ENCODE results near the gene HIVEP1. TPM values are rescaled to one million over a fixed set of nuclear protein-coding genes. Genes with fewer than 3 reads are reported as not detected.

Gene HIVEP1
- total RNA-seq, 6 experiments from 2014 or later = 13.2 to 23.3 (median 17.8) TPM

- ATAC-seq (peak; percentile 92 to 97 (median 92)), DNase-seq (peak; percentile 67 to 82 (median 74))
- Histone ChIP-seq H3K4me3 (no peak overlapping the region), H3K27ac (peak overlapping the region in 2 of 3 donors; percentile 7 to 10), H3K36me3 (no peaks in the 10 kb centered on the region), H3K4me1 (peaks cover 0 to 7% (median 0%) of the 10 kb centered on the region in 4 donors), H3K9me3 (no peaks in the 10 kb centered on the region), H3K27me3 (no peaks in the 10 kb centered on the region)
- TF ChIP-seq, protein P1, sequence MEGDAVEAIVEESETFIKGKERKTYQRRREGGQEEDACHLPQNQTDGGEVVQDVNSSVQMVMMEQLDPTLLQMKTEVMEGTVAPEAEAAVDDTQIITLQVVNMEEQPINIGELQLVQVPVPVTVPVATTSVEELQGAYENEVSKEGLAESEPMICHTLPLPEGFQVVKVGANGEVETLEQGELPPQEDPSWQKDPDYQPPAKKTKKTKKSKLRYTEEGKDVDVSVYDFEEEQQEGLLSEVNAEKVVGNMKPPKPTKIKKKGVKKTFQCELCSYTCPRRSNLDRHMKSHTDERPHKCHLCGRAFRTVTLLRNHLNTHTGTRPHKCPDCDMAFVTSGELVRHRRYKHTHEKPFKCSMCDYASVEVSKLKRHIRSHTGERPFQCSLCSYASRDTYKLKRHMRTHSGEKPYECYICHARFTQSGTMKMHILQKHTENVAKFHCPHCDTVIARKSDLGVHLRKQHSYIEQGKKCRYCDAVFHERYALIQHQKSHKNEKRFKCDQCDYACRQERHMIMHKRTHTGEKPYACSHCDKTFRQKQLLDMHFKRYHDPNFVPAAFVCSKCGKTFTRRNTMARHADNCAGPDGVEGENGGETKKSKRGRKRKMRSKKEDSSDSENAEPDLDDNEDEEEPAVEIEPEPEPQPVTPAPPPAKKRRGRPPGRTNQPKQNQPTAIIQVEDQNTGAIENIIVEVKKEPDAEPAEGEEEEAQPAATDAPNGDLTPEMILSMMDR (IDR thresholded peaks at IDR 0.05) = no peak
- no peak for TF ChIP-seq POLR2A (IDR thresholded peaks at IDR 0.05)
- 42% methylated on average over 5 of the region's 5 CpGs for WGBS (ENCODE audit: insufficient coverage, low coverage, low lambda C conversion rate, missing lambda C conversion rate)
- intact Hi-C loops (cut with DNase I) = no loop called here
These were observed 46.3 kb downstream of the HIVEP1 start for GRCh38 chr6:12058172-12058961.

DNA sequence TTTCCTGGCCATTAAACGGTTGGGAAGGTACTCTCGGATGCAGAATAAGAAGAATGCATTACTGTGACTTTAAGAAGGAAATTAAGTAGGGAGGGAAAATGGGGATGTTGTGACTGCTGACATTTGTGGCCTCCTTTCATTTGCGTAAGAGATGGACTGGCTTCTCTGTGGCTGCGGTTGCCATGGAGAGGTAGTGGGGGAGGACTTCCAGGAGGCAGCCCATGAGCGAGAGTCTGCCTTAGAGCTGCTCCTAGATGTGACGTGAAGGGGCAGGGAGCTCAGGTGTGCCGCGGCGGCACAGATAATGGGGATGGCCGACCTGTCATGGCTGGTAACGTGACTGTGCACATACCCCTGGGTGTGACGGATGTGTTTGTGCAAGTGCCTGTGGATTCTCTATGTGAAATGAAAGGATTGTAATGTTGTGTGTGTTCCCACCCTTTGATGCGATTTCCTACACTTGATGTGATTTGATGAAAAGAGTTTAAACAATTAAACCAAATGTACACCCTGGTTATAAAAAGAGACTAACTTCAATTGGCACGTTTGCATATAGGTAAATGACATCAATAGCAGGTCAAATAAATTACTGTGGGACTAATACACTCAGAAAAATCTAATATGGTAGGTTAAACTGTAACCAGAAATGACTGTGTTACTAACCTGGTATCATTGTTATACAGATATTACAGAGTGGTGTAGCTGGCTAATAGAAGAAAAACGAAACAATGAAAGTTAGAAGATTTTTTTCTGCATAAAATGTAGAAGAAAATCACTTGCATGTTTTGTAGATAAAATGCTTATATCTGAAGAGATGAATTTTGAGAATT is 48.9 kb downstream of the HIVEP1 start:
- H3K36me3 ChIP-seq = no peaks in the 10 kb centered on the region
- ATAC-seq (peak; percentile 55 to 71 (median 61)), DNase-seq (peak; percentile 55 to 64 (median 58))
- H3K27ac ChIP-seq = no peak overlapping the region
- intact Hi-C loops (cut with DNase I) = no loop called here
- WGBS (ENCODE audit: insufficient coverage, low coverage, low lambda C conversion rate, missing lambda C conversion rate) = 56% methylated on average over 14 of the region's 15 CpGs
- H3K27me3 ChIP-seq = no peaks in the 10 kb centered on the region
- no peak overlapping the region for H3K4me3 ChIP-seq
- H3K9me3 ChIP-seq = no peaks in the 10 kb centered on the region
- H3K4me1 ChIP-seq = peaks cover 0 to 7% (median 0%) of the 10 kb centered on the region in 4 donors
- TF ChIP-seq, protein P1 (IDR thresholded peaks at IDR 0.05) = no peak
- TF ChIP-seq POLR2A (IDR thresholded peaks at IDR 0.05) = no peak

DNA sequence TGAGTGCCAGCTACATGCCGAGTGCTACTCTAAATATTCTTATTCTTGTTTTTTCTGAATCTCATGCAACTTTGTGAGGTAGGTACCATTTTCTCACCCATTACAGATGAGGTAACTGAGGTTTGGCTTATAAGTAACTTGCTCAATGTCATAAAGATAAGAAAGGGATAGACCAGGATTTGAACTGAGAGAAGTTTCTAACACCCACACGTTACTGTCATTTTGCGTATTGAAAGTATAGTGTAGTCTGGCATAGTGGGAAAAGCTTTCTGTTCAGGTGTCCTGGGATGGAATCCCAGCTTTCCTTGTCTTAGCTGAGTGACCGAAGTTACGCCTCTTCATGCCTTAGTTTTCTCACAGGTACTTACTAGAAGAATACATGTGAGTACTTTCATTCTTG is 50.5 kb downstream of the HIVEP1 start:
- no peak for DNase-seq
- no peaks in the 10 kb centered on the region for H3K27me3 ChIP-seq
- H3K27ac ChIP-seq = no peak overlapping the region
- TF ChIP-seq POLR2A (IDR thresholded peaks at IDR 0.05) = no peak
- TF ChIP-seq, protein P1 (IDR thresholded peaks at IDR 0.05) = no peak
- 95% methylated on average over 5 of the region's 5 CpGs for WGBS (ENCODE audit: insufficient coverage, low coverage, low lambda C conversion rate, missing lambda C conversion rate)
- no peaks in the 10 kb centered on the region for H3K36me3 ChIP-seq
- intact Hi-C loops (cut with DNase I) = no loop called here
- H3K9me3 ChIP-seq = no peaks in the 10 kb centered on the region
- H3K4me3 ChIP-seq = no peak overlapping the region
- H3K4me1 ChIP-seq = peaks cover 0 to 7% (median 0%) of the 10 kb centered on the region in 4 donors
- ATAC-seq = no peak

DNA sequence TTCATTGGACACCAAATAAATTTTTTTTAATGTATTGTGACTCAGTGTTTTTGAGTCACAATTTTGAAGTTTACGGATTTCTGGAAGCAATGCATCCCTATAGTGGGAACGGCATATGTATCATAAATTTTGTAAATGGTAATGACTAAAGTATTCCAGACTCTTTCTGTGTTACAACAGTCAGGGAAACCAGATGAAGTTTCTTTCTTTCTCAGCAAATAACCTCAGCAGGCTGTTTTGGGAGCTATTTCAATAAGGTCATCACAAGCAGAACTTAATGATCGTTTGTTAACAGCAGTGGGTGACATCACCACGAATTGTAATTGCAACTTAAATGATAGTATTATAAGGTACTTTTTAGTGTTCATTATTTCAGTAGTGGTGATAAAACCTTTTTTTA is 52.0 kb downstream of the HIVEP1 start:
- Histone ChIP-seq H3K27me3 (no peaks in the 10 kb centered on the region), H3K36me3 (no peaks in the 10 kb centered on the region), H3K27ac (no peak overlapping the region), H3K4me3 (no peak overlapping the region), H3K9me3 (no peaks in the 10 kb centered on the region), H3K4me1 (peaks cover 0 to 8% (median 1%) of the 10 kb centered on the region in 4 donors)
- 76% methylated on average over 4 of the region's 4 CpGs for WGBS (ENCODE audit: insufficient coverage, low coverage, low lambda C conversion rate, missing lambda C conversion rate)
- intact Hi-C loops (cut with DNase I) = no loop called here
- no peak for DNase-seq
- no peak for ATAC-seq
- no peak for TF ChIP-seq POLR2A (IDR thresholded peaks at IDR 0.05)
- TF ChIP-seq, protein P1 (IDR thresholded peaks at IDR 0.05) = no peak

All from right lobe of liver (tissue), 6 donors.